H9 (cell line): ENCODE results near the gene FASTK. TPM values are rescaled to one million over a fixed set of nuclear protein-coding genes. Genes with fewer than 3 reads are reported as not detected.

Experiments
- DNase-seq: peaks from one replicate; pipeline ENCODE4 v3.0.0-alpha.2; 2017
- H2AFZ ChIP-seq: one replicate; pipeline ENCODE4 v1.6.1; 2013; ENCODE audit warnings: mild to moderate bottlenecking, low read length, control low read depth, moderate library complexity
- H2AK5ac ChIP-seq: 2 replicates; pipeline ENCODE4 v1.6.1; 2013; ENCODE audit warnings: low read length, control low read depth, mixed read lengths; ENCODE audit not compliant: insufficient read length
- H2BK120ac ChIP-seq: one replicate; pipeline ENCODE4 v1.6.1; 2013; ENCODE audit warnings: low read depth, mild to moderate bottlenecking, low read length, control low read depth, inconsistent platforms; ENCODE audit not compliant: poor library complexity, severe bottlenecking
- H2BK12ac ChIP-seq: 2 replicates; pipeline ENCODE4 v1.6.1; 2013; ENCODE audit warnings: low read length, control low read depth, mixed read lengths, low read depth; ENCODE audit not compliant: insufficient read length
- H2BK15ac ChIP-seq: 2 replicates; pipeline ENCODE4 v1.6.1; 2013; ENCODE audit warnings: low read depth, low read length, control low read depth
- H2BK20ac ChIP-seq: one replicate; pipeline ENCODE4 v1.6.1; 2013; ENCODE audit warnings: low read depth, mild to moderate bottlenecking, low read length, control low read depth, inconsistent platforms; ENCODE audit not compliant: poor library complexity, severe bottlenecking
- H2BK5ac ChIP-seq: 2 replicates; pipeline ENCODE4 v1.6.1; 2013; ENCODE audit warnings: low read length, control low read depth, mixed read lengths; ENCODE audit not compliant: insufficient read length
- H3K14ac ChIP-seq: 2 replicates; pipeline ENCODE4 v1.6.1; 2013; ENCODE audit warnings: low read length, control low read depth; ENCODE audit not compliant: insufficient read depth
- H3K18ac ChIP-seq: 2 replicates; pipeline ENCODE4 v1.6.1; 2013; ENCODE audit warnings: low read depth, mild to moderate bottlenecking, mixed read lengths, low read length, control low read depth; ENCODE audit not compliant: insufficient read length
- H3K23ac ChIP-seq: 2 replicates; pipeline ENCODE4 v1.6.1; 2013; ENCODE audit warnings: low read length, control low read depth, mixed read lengths, low read depth; ENCODE audit not compliant: insufficient read length
- H3K23me2 ChIP-seq: 2 replicates; pipeline ENCODE4 v1.6.1; 2013; ENCODE audit warnings: low read depth, mild to moderate bottlenecking, mixed read lengths, low read length, control low read depth; ENCODE audit not compliant: insufficient read length, poor library complexity, severe bottlenecking
- H3K27ac ChIP-seq: 2 replicates; pipeline ENCODE4 v1.5.1; 2013; ENCODE audit warnings: low read length, control low read depth, mixed read lengths, low read depth; ENCODE audit not compliant: insufficient read length
- H3K27me3 ChIP-seq: 2 replicates; pipeline ENCODE4 v1.6.1; 2013; ENCODE audit warnings: low read length, control low read depth, inconsistent platforms; ENCODE audit not compliant: insufficient read depth
- H3K4ac ChIP-seq: 2 replicates; pipeline ENCODE4 v1.6.1; 2013; ENCODE audit warnings: low read depth, mild to moderate bottlenecking, control low read depth, inconsistent platforms, low read length, moderate library complexity
- H3K4me1 ChIP-seq: 2 replicates; pipeline ENCODE4 v1.6.1; 2013; ENCODE audit warnings: low read length, control low read depth, inconsistent platforms; ENCODE audit not compliant: insufficient read depth
- H3K4me2 ChIP-seq: 2 replicates; pipeline ENCODE4 v1.6.1; 2013; ENCODE audit warnings: low read length, control low read depth, mixed read lengths; ENCODE audit not compliant: insufficient read length, insufficient read depth
- H3K56ac ChIP-seq: 2 replicates; pipeline ENCODE4 v1.6.1; 2013; ENCODE audit warnings: low read depth, mild to moderate bottlenecking, mixed read lengths, low read length, control low read depth; ENCODE audit not compliant: insufficient read length
- H3K79me1 ChIP-seq: 2 replicates; pipeline ENCODE4 v1.6.1; 2013; ENCODE audit warnings: low read depth, mild to moderate bottlenecking, moderate library complexity, low read length, control low read depth, inconsistent platforms; ENCODE audit not compliant: insufficient read depth, poor library complexity, severe bottlenecking
- H3K79me2 ChIP-seq: 2 replicates; pipeline ENCODE4 v1.6.1; 2013; ENCODE audit warnings: low read length, control low read depth, inconsistent platforms; ENCODE audit not compliant: insufficient read depth
- H3K9ac ChIP-seq: 2 replicates; pipeline ENCODE4 v1.6.1; 2013; ENCODE audit warnings: low read length, control low read depth, mixed read lengths; ENCODE audit not compliant: insufficient read length; ENCODE audit errors: extremely low read depth
- H3K9me3 ChIP-seq: one replicate; pipeline ENCODE4 v1.6.1; 2013; ENCODE audit warnings: low read depth, low read length, inconsistent platforms; ENCODE audit not compliant: control insufficient read depth
- H3T11ph ChIP-seq: one replicate; pipeline ENCODE4 v1.6.1; 2013; ENCODE audit warnings: mild to moderate bottlenecking, low read length, control low read depth, inconsistent platforms
- H4K20me1 ChIP-seq: one replicate; pipeline ENCODE4 v1.6.1; 2013; ENCODE audit not compliant: control insufficient read depth, insufficient read length, insufficient read depth
- H4K5ac ChIP-seq: 2 replicates; pipeline ENCODE4 v1.6.1; 2013; ENCODE audit warnings: low read depth, mild to moderate bottlenecking, mixed read lengths, low read length, control low read depth; ENCODE audit not compliant: insufficient read length
- H4K8ac ChIP-seq: replicated peaks from 2 replicates; pipeline ENCODE4 v1.6.1; 2013; ENCODE audit warnings: low read length, control low read depth, mixed read lengths, low read depth; ENCODE audit not compliant: insufficient read length
- H4K91ac ChIP-seq: 2 replicates; pipeline ENCODE4 v1.6.1; 2013; ENCODE audit warnings: low read depth, mild to moderate bottlenecking, moderate library complexity, mixed read lengths, low read length, control low read depth; ENCODE audit not compliant: insufficient read length
- H3K27ac Mint-ChIP-seq, 3 experiments: 2 replicates in 2 of 3; 3 replicates in 1 of 3; pipeline ENCODE4 v1.8.0; 2020 to 2021; ENCODE audit warnings: mixed read lengths in 3 of 3, mild to moderate bottlenecking in 1 of 3, moderate library complexity in 1 of 3
- H3K27me3 Mint-ChIP-seq: 2 replicates; pipeline ENCODE4 v1.8.0; 2021; ENCODE audit warnings: low read depth, mild to moderate bottlenecking, moderate library complexity, mixed read lengths
- H3K36me3 Mint-ChIP-seq, 3 experiments: 2 replicates in 2 of 3; 3 replicates in 1 of 3; pipeline ENCODE4 v1.8.0; 2020 to 2021; ENCODE audit warnings: low read depth in 3 of 3, mixed read lengths in 3 of 3; ENCODE audit not compliant: insufficient read depth in 1 of 3
- H3K4me1 Mint-ChIP-seq, 2 experiments: 2 replicates each; pipeline ENCODE4 v1.8.0; 2020; ENCODE audit warnings: mixed read lengths in 2 of 2
- H3K4me3 Mint-ChIP-seq, 2 experiments: 2 replicates in 1 of 2; 3 replicates in 1 of 2; pipeline ENCODE4 v1.8.0; 2020 to 2021; ENCODE audit warnings: mild to moderate bottlenecking in 2 of 2, mixed read lengths in 2 of 2, moderate library complexity in 1 of 2
- H3K9me3 Mint-ChIP-seq, 2 experiments: 2 replicates in 1 of 2; 3 replicates in 1 of 2; pipeline ENCODE4 v1.8.0; 2020; ENCODE audit warnings: mild to moderate bottlenecking in 2 of 2, mixed read lengths in 2 of 2, moderate library complexity in 1 of 2
- WGBS: extraction: QIAGEN DNeasy Blood & Tissue Kit; methylation state at CpG from one replicate; pipeline ENCODE4 v1.1.7; 2013; ENCODE audit warnings: missing lambda C conversion rate, low lambda C conversion rate, mixed read lengths; ENCODE audit not compliant: insufficient read length; ENCODE audit errors: extremely low coverage; 5-methylcytosine and 5-hydroxymethylcytosine counted together
- total RNA-seq: library from RNA; stranded (reverse); gene quantifications from 2 replicates; pipeline ENCODE4 v1.2.1, GENCODE V29; 2021
- TF ChIP-seq, protein P1 (sequence below): fragments of 200-600 bp; sonication (generic); conservative IDR thresholded peaks from 3 replicates; pipeline ENCODE4 v1.8.0; 2021; ENCODE audit warnings: antibody characterized with exemption, mild to moderate bottlenecking

The FASTK gene
- total RNA-seq, 1 experiment from 2014 or later, result 57.8 TPM

DNA sequence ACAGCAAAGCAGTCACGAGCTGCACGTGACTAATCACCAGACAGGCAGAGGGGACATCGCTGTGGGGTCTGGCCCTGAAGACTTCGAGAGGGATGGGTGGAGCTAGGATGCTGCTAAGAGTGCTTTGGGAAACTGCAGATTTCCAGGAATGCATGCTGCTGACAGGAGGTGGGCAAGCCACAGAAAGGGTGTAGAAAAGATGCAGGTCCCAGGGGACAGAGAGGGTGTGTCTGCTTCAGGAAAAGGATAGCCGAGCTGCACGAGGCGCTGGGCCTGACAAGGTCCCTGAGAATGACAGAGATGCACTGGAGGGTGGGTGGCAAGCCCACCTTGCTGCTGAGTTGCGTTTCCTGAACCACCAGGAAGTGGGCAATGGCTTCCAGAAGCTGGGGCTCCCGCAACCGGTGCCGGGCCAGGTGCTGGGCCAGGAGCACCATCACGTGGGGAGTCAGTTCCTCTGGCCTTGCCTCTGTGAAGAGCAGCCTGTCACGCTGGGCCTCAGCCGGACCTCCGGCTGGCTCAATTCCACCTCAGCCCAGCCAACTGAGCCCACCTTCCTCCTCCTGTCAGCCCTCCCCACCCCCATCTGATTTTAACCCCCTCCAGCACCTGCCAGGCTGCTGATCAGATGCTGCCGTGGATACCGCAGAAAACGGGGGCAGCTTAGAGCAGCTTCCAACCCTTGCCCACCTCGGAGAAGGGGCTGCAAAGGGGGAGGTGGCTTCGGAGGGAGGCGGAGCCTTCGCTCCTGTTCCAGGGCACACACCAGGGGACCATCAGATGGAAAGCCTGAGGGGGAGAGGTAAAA, 2.2 kb downstream of the FASTK start:
- Histone ChIP-seq H2BK20ac (no peak overlapping the region), H2BK12ac (no peak overlapping the region), H3K4me2 (no peak overlapping the region), H4K8ac (no peak overlapping the region), H4K91ac (no peak overlapping the region), H4K5ac (no peak overlapping the region), H2BK5ac (no peak overlapping the region), H3K9me3 (no peaks in the 10 kb centered on the region), H3K23me2 (peaks cover 3% of the 10 kb centered on the region), H3K56ac (no peak overlapping the region), H4K20me1 (no peaks in the 10 kb centered on the region), H3K4ac (no peak overlapping the region), H3T11ph (no peak overlapping the region), H3K79me1 (no peaks in the 10 kb centered on the region), H3K9ac (no peak overlapping the region), H2BK120ac (no peak overlapping the region), H3K27ac (no peak overlapping the region), H3K27me3 (no peaks in the 10 kb centered on the region), H2BK15ac (no peak overlapping the region), H3K14ac (no peak overlapping the region), H3K18ac (no peak overlapping the region), H2AK5ac (no peak overlapping the region), H3K79me2 (no peaks in the 10 kb centered on the region; the same call in 1 of the 2 replicates), H3K23ac (no peak overlapping the region), H2AFZ (no peak overlapping the region), H3K4me1 (no peaks in the 10 kb centered on the region)
- Mint-ChIP-seq H3K4me1 (peaks cover 29 to 43% of the 10 kb centered on the region in 2 experiments), H3K36me3 (peaks cover 13 to 32% (median 27%) of the 10 kb centered on the region in 3 experiments), H3K27ac (peak overlapping the region in 2 of 3 experiments; percentile 66 to 84; a peak in 3 of 7 replicates), H3K27me3 (peaks cover 1% of the 10 kb centered on the region; the same call in 1 of the 2 replicates), H3K4me3 (peak overlapping the region; percentile 79 to 92), H3K9me3 (no peaks in the 10 kb centered on the region)
- TF ChIP-seq, protein P1, sequence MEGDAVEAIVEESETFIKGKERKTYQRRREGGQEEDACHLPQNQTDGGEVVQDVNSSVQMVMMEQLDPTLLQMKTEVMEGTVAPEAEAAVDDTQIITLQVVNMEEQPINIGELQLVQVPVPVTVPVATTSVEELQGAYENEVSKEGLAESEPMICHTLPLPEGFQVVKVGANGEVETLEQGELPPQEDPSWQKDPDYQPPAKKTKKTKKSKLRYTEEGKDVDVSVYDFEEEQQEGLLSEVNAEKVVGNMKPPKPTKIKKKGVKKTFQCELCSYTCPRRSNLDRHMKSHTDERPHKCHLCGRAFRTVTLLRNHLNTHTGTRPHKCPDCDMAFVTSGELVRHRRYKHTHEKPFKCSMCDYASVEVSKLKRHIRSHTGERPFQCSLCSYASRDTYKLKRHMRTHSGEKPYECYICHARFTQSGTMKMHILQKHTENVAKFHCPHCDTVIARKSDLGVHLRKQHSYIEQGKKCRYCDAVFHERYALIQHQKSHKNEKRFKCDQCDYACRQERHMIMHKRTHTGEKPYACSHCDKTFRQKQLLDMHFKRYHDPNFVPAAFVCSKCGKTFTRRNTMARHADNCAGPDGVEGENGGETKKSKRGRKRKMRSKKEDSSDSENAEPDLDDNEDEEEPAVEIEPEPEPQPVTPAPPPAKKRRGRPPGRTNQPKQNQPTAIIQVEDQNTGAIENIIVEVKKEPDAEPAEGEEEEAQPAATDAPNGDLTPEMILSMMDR, result no peak
- DNase-seq, result no peak
- no CpG with 5 or more reads among the region's 22 CpGs for WGBS
